DND-41 (cell line): Measurements from ENCODE around the gene TMX2.

Source experiments
- CTCF ChIP-seq: IDR thresholded peaks from 2 replicates; pipeline ENCODE4 v1.5.1; 2012; ENCODE audit warnings: borderline replicate concordance, low read length, moderate library complexity, mild to moderate bottlenecking; ENCODE audit not compliant: poor library complexity, severe bottlenecking; ENCODE audit errors: extremely low read depth
- EZH2 ChIP-seq: IDR thresholded peaks from 3 replicates; pipeline ENCODE4 v1.6.1; 2012; ENCODE audit warnings: borderline replicate concordance, low read depth, mild to moderate bottlenecking, moderate library complexity, low read length, inconsistent platforms; ENCODE audit not compliant: severe bottlenecking

GRCh38 chr11:57732661-57733060, 20.3 kb downstream of the TMX2 start:
- no peak for TF ChIP-seq CTCF
- no peak for TF ChIP-seq EZH2
